Vagina (tissue), 2 donors: ENCODE results near the gene CAPN12.

Source experiments
- CTCF ChIP-seq, 3 experiments: fragments of 450-650 bp in 2 of 3; fragments of 200-600 bp in 1 of 3; sonication (generic) in 1 of 3; IDR thresholded peaks; one replicate each; pipeline ENCODE4 v1.5.1; 2017 to 2019; ENCODE audit warnings: antibody characterized with exemption in 3 of 3, mild to moderate bottlenecking in 2 of 3, moderate library complexity in 2 of 3
- POLR2A ChIP-seq, 2 donors: fragments of 450-650 bp; IDR thresholded peaks; one replicate each; pipeline ENCODE4 v1.6.1; 2017; ENCODE audit warnings: antibody characterized with exemption in 2 of 2, mild to moderate bottlenecking in 2 of 2, moderate library complexity in 2 of 2
- POLR2AphosphoS5 ChIP-seq, 2 donors: sonication (generic); formaldehyde crosslinking; IDR thresholded peaks; one replicate each; pipeline ENCODE4 v1.9.0; 2017; ENCODE audit warnings: antibody characterized with exemption in 2 of 2, mild to moderate bottlenecking in 2 of 2, low read depth in 1 of 2; ENCODE audit not compliant: insufficient read depth in 1 of 2

GRCh38 chr19:38723606-38723965, 20.7 kb downstream of the CAPN12 start:
- TF ChIP-seq POLR2AphosphoS5 (IDR thresholded peaks at IDR 0.05; ENCODE audit: insufficient read depth in 1 of 2, low read depth in 1 of 2) (no peak), CTCF (IDR thresholded peaks at IDR 0.05) (no peak), POLR2A (IDR thresholded peaks at IDR 0.05) (no peak)
